ENCODE data around the gene TMEM178A. TPM values are rescaled to one million over a fixed set of nuclear protein-coding genes. Genes with fewer than 3 reads are reported as not detected.

Gene TMEM178A
- total RNA-seq, 1 donor from 2014 or later = 32.9 TPM

GRCh38 chr2:39689876-39690275, 24.2 kb downstream of the TMEM178A start:
- Mint-ChIP-seq H3K4me3 (ENCODE audit: low read depth) (no peak overlapping the region), H3K27ac (peak overlapping the region; percentile 29), H3K4me1 (ENCODE audit: low read depth) (peaks cover 32% of the 10 kb centered on the region), H3K27me3 (no peaks in the 10 kb centered on the region), H3K36me3 (ENCODE audit: insufficient read depth) (peaks cover 5% of the 10 kb centered on the region), H3K9me3 (ENCODE audit: low read depth) (peaks cover 7% of the 10 kb centered on the region)
- TF ChIP-seq CTCF (IDR thresholded peaks at IDR 0.05; ENCODE audit: unreplicated experiment) = no peak
- no peak for DNase-seq (ENCODE audit: low spot score, unreplicated experiment)

GRCh38 chr2:39693245-39693644, 27.5 kb downstream of the TMEM178A start:
- Mint-ChIP-seq H3K4me3 (ENCODE audit: low read depth) (no peak overlapping the region), H3K27me3 (no peaks in the 10 kb centered on the region), H3K9me3 (ENCODE audit: low read depth) (peaks cover 7% of the 10 kb centered on the region), H3K4me1 (ENCODE audit: low read depth) (peaks cover 28% of the 10 kb centered on the region), H3K36me3 (ENCODE audit: insufficient read depth) (peaks cover 5% of the 10 kb centered on the region), H3K27ac (no peak overlapping the region)
- no peak for TF ChIP-seq CTCF (IDR thresholded peaks at IDR 0.05; ENCODE audit: unreplicated experiment)
- DNase-seq (ENCODE audit: low spot score, unreplicated experiment) = no peak

- Mint-ChIP-seq H3K36me3 (ENCODE audit: insufficient read depth) (peaks cover 11% of the 10 kb centered on the region), H3K4me3 (ENCODE audit: low read depth) (no peak overlapping the region), H3K27ac (peak overlapping the region; percentile 42), H3K27me3 (no peaks in the 10 kb centered on the region), H3K4me1 (ENCODE audit: low read depth) (peaks cover 13% of the 10 kb centered on the region), H3K9me3 (ENCODE audit: low read depth) (peaks cover 12% of the 10 kb centered on the region)
- TF ChIP-seq CTCF (IDR thresholded peaks at IDR 0.05; ENCODE audit: unreplicated experiment) = no peak
- DNase-seq (ENCODE audit: low spot score, unreplicated experiment) = no peak
Measured at GRCh38 chr2:39696101-39696553, 30.4 kb downstream of the TMEM178A start.

GRCh38 chr2:39696838-39697237, 31.1 kb downstream of the TMEM178A start:
- Mint-ChIP-seq H3K27ac (no peak overlapping the region), H3K4me3 (ENCODE audit: low read depth) (no peak overlapping the region), H3K9me3 (ENCODE audit: low read depth) (peaks cover 18% of the 10 kb centered on the region), H3K4me1 (ENCODE audit: low read depth) (peaks cover 13% of the 10 kb centered on the region), H3K36me3 (ENCODE audit: insufficient read depth) (peaks cover 18% of the 10 kb centered on the region), H3K27me3 (no peaks in the 10 kb centered on the region)
- TF ChIP-seq CTCF (IDR thresholded peaks at IDR 0.05; ENCODE audit: unreplicated experiment) = no peak
- DNase-seq (ENCODE audit: low spot score, unreplicated experiment) = no peak

GRCh38 chr2:39697454-39697853, 31.7 kb downstream of the TMEM178A start:
- Mint-ChIP-seq H3K36me3 (ENCODE audit: insufficient read depth) (peaks cover 21% of the 10 kb centered on the region), H3K9me3 (ENCODE audit: low read depth) (peaks cover 21% of the 10 kb centered on the region), H3K27ac (no peak overlapping the region), H3K4me3 (ENCODE audit: low read depth) (no peak overlapping the region), H3K27me3 (no peaks in the 10 kb centered on the region), H3K4me1 (ENCODE audit: low read depth) (peaks cover 13% of the 10 kb centered on the region)
- TF ChIP-seq CTCF (IDR thresholded peaks at IDR 0.05; ENCODE audit: unreplicated experiment) = no peak
- DNase-seq (ENCODE audit: low spot score, unreplicated experiment) = no peak

All from progenitor cell of endocrine pancreas (in vitro differentiated cells).